ENCODE measurements around the gene KLF16. TPM values are rescaled to one million over a fixed set of nuclear protein-coding genes. Genes with fewer than 3 reads are reported as not detected.

The KLF16 gene
- total and polyA plus RNA-seq, 10 of the 15 experiments (the other 5 are each of a cell fraction or from before 2014, with no cell fraction given) = 0.03 to 41.2 (median 2.6) TPM

DNA sequence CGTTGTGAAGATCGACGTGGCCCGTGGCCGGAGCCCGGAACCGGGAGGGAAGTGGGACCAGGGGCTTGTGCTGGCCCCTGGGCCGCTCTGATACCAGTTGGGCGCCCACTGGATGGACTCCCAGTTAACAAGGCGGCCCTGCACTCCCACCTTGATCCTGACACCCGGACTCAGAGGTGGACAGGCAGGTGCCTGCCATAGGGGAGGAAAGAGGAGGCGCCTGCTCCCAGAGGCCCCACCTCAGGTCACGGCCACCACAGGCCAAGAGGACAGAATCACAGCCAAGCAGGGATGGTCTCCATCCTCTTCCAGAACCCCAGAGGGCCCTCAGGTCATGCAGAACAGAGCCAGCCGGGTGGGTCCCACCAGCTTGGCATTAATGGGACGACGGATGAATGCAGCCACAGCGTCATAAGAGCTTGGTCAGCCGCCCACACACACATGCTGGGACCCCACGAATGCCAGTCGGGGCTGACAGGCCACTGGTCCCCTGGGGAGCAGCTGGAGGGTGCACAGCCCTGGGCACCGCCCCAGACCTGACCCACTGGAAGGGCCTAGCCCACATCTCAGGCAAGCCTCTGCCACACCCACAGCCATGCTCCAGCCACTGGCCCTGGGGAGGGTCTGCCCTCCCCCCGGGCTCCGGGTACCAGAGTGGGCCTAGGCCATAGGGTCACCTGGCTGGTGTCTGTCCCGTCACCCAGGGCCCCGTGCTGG is 9.6 kb upstream of the KLF16 start:
- Histone ChIP-seq H4K20me1 (ENCODE audit: control insufficient read depth, insufficient read depth) (no peaks in the 10 kb centered on the region), H3K4me2 (ENCODE audit: control insufficient read depth, insufficient read depth) (peak overlapping the region; percentile 76)

DNA sequence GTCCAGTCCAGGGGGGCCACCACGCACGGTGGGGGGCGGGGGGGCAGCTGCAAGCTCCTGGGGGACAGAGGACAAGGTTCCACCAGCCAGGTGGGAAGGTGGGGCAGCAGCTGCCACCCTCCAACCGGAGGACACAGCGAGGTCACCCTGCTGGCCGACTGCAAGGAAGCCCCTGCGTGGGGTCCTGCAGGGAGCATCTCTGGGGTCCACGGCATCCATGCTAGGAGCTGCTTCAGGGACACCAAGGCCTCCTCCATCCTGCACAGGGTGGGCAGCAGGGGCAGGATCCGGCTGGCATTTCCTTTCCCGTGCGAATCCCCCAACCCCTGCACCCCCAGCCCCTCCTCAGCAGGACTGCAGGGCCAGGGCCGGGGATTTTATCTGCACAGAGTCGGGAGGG is 8.3 kb upstream of the KLF16 start:
- Histone ChIP-seq H3K9ac (ENCODE audit: control insufficient read depth, insufficient read depth, low read length) (no peak overlapping the region), H3K27me3 (replicated peaks in 1 of 2; ENCODE audit: control insufficient read depth in 2 of 2, insufficient read depth in 2 of 2, low read length in 1 of 2) (no peaks in the 10 kb centered on the region), H3K27ac (ENCODE audit: control insufficient read depth, insufficient read depth) (no peak overlapping the region), H4K20me1 (ENCODE audit: control insufficient read depth, insufficient read depth) (no peaks in the 10 kb centered on the region), H2AFZ (ENCODE audit: control insufficient read depth, low read depth, low read length) (no peak overlapping the region), H3K4me1 (ENCODE audit: control insufficient read depth, insufficient read depth, low read length) (peaks cover 3% of the 10 kb centered on the region; the same call in 1 of the 2 replicates), H3K79me2 (ENCODE audit: control insufficient read depth, insufficient read depth, low read length) (peaks cover 39% of the 10 kb centered on the region), H3K9me3 (replicated peaks; ENCODE audit: control insufficient read depth, insufficient read depth, low read length) (no peaks in the 10 kb centered on the region), H3K4me2 (ENCODE audit: control insufficient read depth, insufficient read depth) (no peak overlapping the region), H3K36me3 (ENCODE audit: control insufficient read depth in 2 of 2, insufficient read depth in 2 of 2, low read length in 1 of 2) (peaks cover 3 to 9% of the 10 kb centered on the region in 2 experiments; a peak in 3 of 4 replicates), H3K4me3 (no peak overlapping the region)
- ChIA-PET RAD21 (ENCODE audit: unreplicated experiment) (no interaction called here), POLR2A (no interaction called here), SMC1A (ENCODE audit: uncharacterized antibody, unreplicated experiment) (no interaction called here), CTCF (no interaction called here)
- no TSS peak for BruUV-seq (replicated peaks)
- 98% methylated on average over 10 of the region's 13 CpGs for WGBS (ENCODE audit: insufficient coverage, insufficient replicate concordance, low lambda C conversion rate, missing lambda C conversion rate)
- ATAC-seq (no peak), FAIRE-seq (no peak), DNase-seq (ENCODE audit: low read depth, low spot score) (no peak)
- intact Hi-C loops (cut with micrococcal nuclease; ENCODE audit: unreplicated experiment) = no loop called here
- TF ChIP-seq, protein P1, sequence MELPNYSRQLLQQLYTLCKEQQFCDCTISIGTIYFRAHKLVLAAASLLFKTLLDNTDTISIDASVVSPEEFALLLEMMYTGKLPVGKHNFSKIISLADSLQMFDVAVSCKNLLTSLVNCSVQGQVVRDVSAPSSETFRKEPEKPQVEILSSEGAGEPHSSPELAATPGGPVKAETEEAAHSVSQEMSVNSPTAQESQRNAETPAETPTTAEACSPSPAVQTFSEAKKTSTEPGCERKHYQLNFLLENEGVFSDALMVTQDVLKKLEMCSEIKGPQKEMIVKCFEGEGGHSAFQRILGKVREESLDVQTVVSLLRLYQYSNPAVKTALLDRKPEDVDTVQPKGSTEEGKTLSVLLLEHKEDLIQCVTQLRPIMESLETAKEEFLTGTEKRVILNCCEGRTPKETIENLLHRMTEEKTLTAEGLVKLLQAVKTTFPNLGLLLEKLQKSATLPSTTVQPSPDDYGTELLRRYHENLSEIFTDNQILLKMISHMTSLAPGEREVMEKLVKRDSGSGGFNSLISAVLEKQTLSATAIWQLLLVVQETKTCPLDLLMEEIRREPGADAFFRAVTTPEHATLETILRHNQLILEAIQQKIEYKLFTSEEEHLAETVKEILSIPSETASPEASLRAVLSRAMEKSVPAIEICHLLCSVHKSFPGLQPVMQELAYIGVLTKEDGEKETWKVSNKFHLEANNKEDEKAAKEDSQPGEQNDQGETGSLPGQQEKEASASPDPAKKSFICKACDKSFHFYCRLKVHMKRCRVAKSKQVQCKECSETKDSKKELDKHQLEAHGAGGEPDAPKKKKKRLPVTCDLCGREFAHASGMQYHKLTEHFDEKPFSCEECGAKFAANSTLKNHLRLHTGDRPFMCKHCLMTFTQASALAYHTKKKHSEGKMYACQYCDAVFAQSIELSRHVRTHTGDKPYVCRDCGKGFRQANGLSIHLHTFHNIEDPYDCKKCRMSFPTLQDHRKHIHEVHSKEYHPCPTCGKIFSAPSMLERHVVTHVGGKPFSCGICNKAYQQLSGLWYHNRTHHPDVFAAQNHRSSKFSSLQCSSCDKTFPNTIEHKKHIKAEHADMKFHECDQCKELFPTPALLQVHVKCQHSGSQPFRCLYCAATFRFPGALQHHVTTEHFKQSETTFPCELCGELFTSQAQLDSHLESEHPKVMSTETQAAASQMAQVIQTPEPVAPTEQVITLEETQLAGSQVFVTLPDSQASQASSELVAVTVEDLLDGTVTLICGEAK (IDR thresholded peaks at IDR 0.05; ENCODE audit: borderline replicate concordance) = no peak
- TF ChIP-seq RB1 (IDR thresholded peaks at IDR 0.05; ENCODE audit: borderline replicate concordance) = no peak
- TF ChIP-seq, protein P2, sequence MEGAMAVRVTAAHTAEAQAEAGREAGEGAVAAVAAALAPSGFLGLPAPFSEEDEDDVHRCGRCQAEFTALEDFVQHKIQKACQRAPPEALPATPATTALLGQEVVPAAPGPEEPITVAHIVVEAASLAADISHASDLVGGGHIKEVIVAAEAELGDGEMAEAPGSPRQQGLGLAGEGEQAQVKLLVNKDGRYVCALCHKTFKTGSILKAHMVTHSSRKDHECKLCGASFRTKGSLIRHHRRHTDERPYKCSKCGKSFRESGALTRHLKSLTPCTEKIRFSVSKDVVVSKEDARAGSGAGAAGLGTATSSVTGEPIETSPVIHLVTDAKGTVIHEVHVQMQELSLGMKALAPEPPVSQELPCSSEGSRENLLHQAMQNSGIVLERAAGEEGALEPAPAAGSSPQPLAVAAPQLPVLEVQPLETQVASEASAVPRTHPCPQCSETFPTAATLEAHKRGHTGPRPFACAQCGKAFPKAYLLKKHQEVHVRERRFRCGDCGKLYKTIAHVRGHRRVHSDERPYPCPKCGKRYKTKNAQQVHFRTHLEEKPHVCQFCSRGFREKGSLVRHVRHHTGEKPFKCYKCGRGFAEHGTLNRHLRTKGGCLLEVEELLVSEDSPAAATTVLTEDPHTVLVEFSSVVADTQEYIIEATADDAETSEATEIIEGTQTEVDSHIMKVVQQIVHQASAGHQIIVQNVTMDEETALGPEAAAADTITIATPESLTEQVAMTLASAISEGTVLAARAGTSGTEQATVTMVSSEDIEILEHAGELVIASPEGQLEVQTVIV (IDR thresholded peaks at IDR 0.05; ENCODE audit: borderline replicate concordance, partially characterized antibody) = no peak
- no peak for TF ChIP-seq EZH2 (IDR thresholded peaks at IDR 0.05; ENCODE audit: borderline replicate concordance, control insufficient read depth, low read depth, low read length)
- TF ChIP-seq RFX5 (IDR thresholded peaks at IDR 0.05; ENCODE audit: low read depth, low read length) = no peak
- TF ChIP-seq FOXK2 (IDR thresholded peaks at IDR 0.05) = no peak
- in situ Hi-C loops (cut with MboI) = loop anchor here (25.0 kb wide), 1 partner anchor 1491 kb away; the partner anchor contains the start of gene NFIC

More for the DNA sequence above, 9.6 kb upstream of the KLF16 start:
- ChIA-PET SMC1A (ENCODE audit: uncharacterized antibody, unreplicated experiment) (no interaction called here), RAD21 (ENCODE audit: unreplicated experiment) (no interaction called here), POLR2A (no interaction called here), CTCF (no interaction called here)
- peaks cover 3 to 9% of the 10 kb centered on the region in 2 experiments; a peak in 3 of 4 replicates for H3K36me3 ChIP-seq (ENCODE audit: control insufficient read depth in 2 of 2, insufficient read depth in 2 of 2, low read length in 1 of 2)
- H2AFZ ChIP-seq (ENCODE audit: control insufficient read depth, low read depth, low read length) = no peak overlapping the region
- WGBS (ENCODE audit: insufficient coverage, insufficient replicate concordance, low lambda C conversion rate, missing lambda C conversion rate) = 87% methylated on average over 23 of the region's 25 CpGs
- intact Hi-C loops (cut with micrococcal nuclease; ENCODE audit: unreplicated experiment) (no loop called here), in situ Hi-C loops (cut with MboI) (loop anchor here (25.0 kb wide), 1 partner anchor 1489 kb away; the partner anchor contains the start of gene NFIC)
- FAIRE-seq (no peak), DNase-seq (ENCODE audit: low read depth, low spot score) (no peak), ATAC-seq (no peak)
- peaks cover 39% of the 10 kb centered on the region for H3K79me2 ChIP-seq (ENCODE audit: control insufficient read depth, insufficient read depth, low read length)
- H3K4me3 ChIP-seq = no peak overlapping the region
- BruUV-seq (replicated peaks) = no TSS peak
- H3K27ac ChIP-seq (ENCODE audit: control insufficient read depth, insufficient read depth) = no peak overlapping the region
- no peaks in the 10 kb centered on the region for H3K9me3 ChIP-seq (replicated peaks; ENCODE audit: control insufficient read depth, insufficient read depth, low read length)
- H3K4me1 ChIP-seq (ENCODE audit: control insufficient read depth, insufficient read depth, low read length) = peaks cover 3% of the 10 kb centered on the region; the same call in 1 of the 2 replicates
- TF ChIP-seq RFX5 (IDR thresholded peaks at IDR 0.05; ENCODE audit: low read depth, low read length) = no peak
- TF ChIP-seq, protein P3, sequence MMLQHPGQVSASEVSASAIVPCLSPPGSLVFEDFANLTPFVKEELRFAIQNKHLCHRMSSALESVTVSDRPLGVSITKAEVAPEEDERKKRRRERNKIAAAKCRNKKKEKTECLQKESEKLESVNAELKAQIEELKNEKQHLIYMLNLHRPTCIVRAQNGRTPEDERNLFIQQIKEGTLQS (IDR thresholded peaks at IDR 0.05; ENCODE audit: borderline replicate concordance, extremely low read depth, low read depth, low read length) = no peak
- H3K9ac ChIP-seq (ENCODE audit: control insufficient read depth, insufficient read depth, low read length) = no peak overlapping the region
- H3K27me3 ChIP-seq (replicated peaks in 1 of 2; ENCODE audit: control insufficient read depth in 2 of 2, insufficient read depth in 2 of 2, low read length in 1 of 2) = no peaks in the 10 kb centered on the region
